Measurements from ENCODE around the gene RANGRF.
A peak's percentile ranks its signal among the peaks of the same experiment; 100 is the strongest.

RANGRF gene

GRCh38 chr17:8274816-8275215 lies 13.7 kb upstream of the RANGRF start:
- no peak for DNase-seq

GRCh38 chr17:8275421-8276290 lies 12.8 kb upstream of the RANGRF start:
- no peak for DNase-seq

GRCh38 chr17:8277317-8277716 lies 11.2 kb upstream of the RANGRF start:
- no peak for DNase-seq

- DNase-seq: no peak
Measured at GRCh38 chr17:8282345-8282744, 6.1 kb upstream of the RANGRF start.

- peak in 1 of 5 experiments; percentile 70 for DNase-seq
Measured at GRCh38 chr17:8283356-8283755, 5.1 kb upstream of the RANGRF start.

GRCh38 chr17:8284126-8284525 lies 4.3 kb upstream of the RANGRF start:
- DNase-seq: peak in 1 of 5 experiments; percentile 75

GRCh38 chr17:8285270-8286181 lies 2.9 kb upstream of the RANGRF start:
- no peak for DNase-seq

- DNase-seq: no peak
Measured at GRCh38 chr17:8287651-8288335, 677 bp upstream of the RANGRF start.

- peak in 2 of 5 experiments; percentile 33 to 45 for DNase-seq
Measured at GRCh38 chr17:8289103-8289397, 580 bp downstream of the RANGRF start.

- DNase-seq: no peak
Measured at GRCh38 chr17:8290043-8290442, 1.6 kb downstream of the RANGRF start.

GRCh38 chr17:8292639-8293395 lies 4.3 kb downstream of the RANGRF start:
- no peak for DNase-seq

GRCh38 chr17:8294361-8294760 lies 5.9 kb downstream of the RANGRF start:
- no peak for DNase-seq

GRCh38 chr17:8294814-8295316 lies 6.4 kb downstream of the RANGRF start:
- no peak for DNase-seq

- no peak for DNase-seq
Measured at GRCh38 chr17:8300226-8300625, 11.8 kb downstream of the RANGRF start.

GRCh38 chr17:8300627-8301242 lies 12.3 kb downstream of the RANGRF start:
- DNase-seq: peak in 4 of 5 experiments; percentile 27 to 84 (median 51)

- DNase-seq: no peak
Measured at GRCh38 chr17:8310601-8311123, 22.2 kb downstream of the RANGRF start.

GRCh38 chr17:8311131-8311790 lies 22.8 kb downstream of the RANGRF start:
- no peak for DNase-seq

- no peak for DNase-seq
Measured at GRCh38 chr17:8312251-8312650, 23.8 kb downstream of the RANGRF start.

- DNase-seq: no peak
Measured at GRCh38 chr17:8312726-8313600, 24.5 kb downstream of the RANGRF start.

Measured in T-helper 2 cell (primary cell).